Activated CD8-positive, alpha-beta memory T cell treated with anti-CD3 and anti-CD28 coated beads, Interleukin-2, amount 10 ng/mL, durations not matched to agents 7 days and 5 days (primary cell): ENCODE measurements around the gene TRAF5. TPM values are rescaled to one million over a fixed set of nuclear protein-coding genes. Genes with fewer than 3 reads are reported as not detected.
"Not testable (repeated sequence)": the region's sequence is repeated elsewhere in the genome, so short reads cannot be mapped to it uniquely, and the experiment has no call there.

ENCODE experiments used
- ATAC-seq: fragments of 150-1000 bp; cut with Tn5 transposase; one replicate; pipeline ENCODE4 v1.10.0; 2021; ENCODE audit warnings: moderate library complexity
- CTCF ChIA-PET: fragments of 350-600 bp; sonication (Branson Sonifier 250); formaldehyde crosslinking; loops from one replicate; lab custom pipeline; 2021; ENCODE audit warnings: antibody characterized with exemption; lab: Charles Lee
- DNase-seq: peaks from one replicate; pipeline ENCODE4 v3.0.0-alpha.2; 2020
- H3K27ac Mint-ChIP-seq: one replicate; pipeline ENCODE4 v1.8.0; 2021; ENCODE audit warnings: mild to moderate bottlenecking, mixed read lengths
- H3K27me3 Mint-ChIP-seq: one replicate; pipeline ENCODE4 v1.8.0; 2021; ENCODE audit warnings: mixed read lengths
- H3K36me3 Mint-ChIP-seq: one replicate; pipeline ENCODE4 v1.8.0; 2021; ENCODE audit warnings: mild to moderate bottlenecking, mixed read lengths
- H3K4me1 Mint-ChIP-seq: one replicate; pipeline ENCODE4 v1.8.0; 2021; ENCODE audit warnings: mixed read lengths
- H3K4me3 Mint-ChIP-seq: one replicate; pipeline ENCODE4 v1.8.0; 2021; ENCODE audit warnings: mild to moderate bottlenecking, moderate library complexity, mixed read lengths
- H3K9me3 Mint-ChIP-seq: one replicate; pipeline ENCODE4 v1.8.0; 2022; ENCODE audit warnings: low read depth, mixed read lengths
- total RNA-seq, 2 experiments: library from RNA; stranded (reverse); gene quantifications; one replicate each; pipeline ENCODE4 v1.2.3, GENCODE V29; 2021

Gene TRAF5
- total RNA-seq, 2 experiments from 2014 or later, result 49.7 to 63.2 TPM

- H3K27ac Mint-ChIP-seq, result no peak overlapping the region
- peaks cover 1% of the 10 kb centered on the region for H3K36me3 Mint-ChIP-seq
- CTCF ChIA-PET, result no interaction called here
- H3K4me3 Mint-ChIP-seq, result no peak overlapping the region
- H3K4me1 Mint-ChIP-seq, result peaks cover 24% of the 10 kb centered on the region
- ATAC-seq (no peak), DNase-seq (no peak)
- H3K9me3 Mint-ChIP-seq, result no peaks in the 10 kb centered on the region
- H3K27me3 Mint-ChIP-seq, result no peaks in the 10 kb centered on the region
These were observed 6.7 kb upstream of the TRAF5 start for GRCh38 chr1:211319892-211320291.

DNA sequence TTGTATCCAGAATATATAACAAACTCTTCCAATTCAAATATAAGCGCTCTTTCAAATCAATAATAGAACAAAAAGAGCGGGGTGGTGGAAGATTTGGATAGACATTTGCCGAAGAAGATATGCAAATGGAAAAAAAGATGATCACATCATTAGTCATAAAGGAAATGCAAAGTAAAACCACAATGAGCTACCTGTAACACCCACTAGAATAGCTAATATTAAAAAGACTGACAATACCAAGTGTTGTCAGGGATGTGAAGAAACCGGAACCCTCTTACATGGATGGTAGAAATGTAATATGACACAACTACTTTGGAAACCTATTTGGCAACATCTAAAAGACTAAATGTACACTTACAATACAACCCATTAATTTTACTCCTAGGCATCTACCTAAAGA is 5.7 kb upstream of the TRAF5 start:
- no peak overlapping the region for H3K4me3 Mint-ChIP-seq
- H3K27me3 Mint-ChIP-seq, result no peaks in the 10 kb centered on the region
- CTCF ChIA-PET, result interaction anchor here (0.9 to 4.2 kb wide), 5 partner anchors 9 to 157 kb away, joined by 3 to 44 read pairs (median 7); no protein-coding TSS in a partner anchor
- ATAC-seq (peak; percentile 43), DNase-seq (no peak)
- H3K9me3 Mint-ChIP-seq, result no peaks in the 10 kb centered on the region
- peaks cover 1% of the 10 kb centered on the region for H3K36me3 Mint-ChIP-seq
- H3K27ac Mint-ChIP-seq, result no peak overlapping the region
- peaks cover 32% of the 10 kb centered on the region for H3K4me1 Mint-ChIP-seq

DNA sequence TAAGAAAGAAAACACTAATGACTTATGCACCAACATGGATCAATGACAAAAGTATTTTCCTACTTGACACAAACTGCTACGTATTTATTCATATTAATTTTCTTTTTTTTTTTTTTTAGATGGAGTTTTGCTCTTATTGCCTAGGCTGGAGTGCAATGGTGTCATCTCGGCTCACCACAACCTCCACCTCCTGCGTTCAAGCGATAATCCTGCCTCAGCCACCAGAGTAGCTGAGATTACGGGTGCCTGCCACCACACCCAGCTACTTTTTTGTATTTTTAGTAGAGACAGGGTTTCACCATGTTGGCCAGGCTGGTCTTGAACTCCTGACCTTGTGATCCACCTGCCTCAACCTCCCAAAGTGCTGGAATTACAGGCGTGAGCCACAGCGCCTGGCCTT is 5.0 kb upstream of the TRAF5 start:
- H3K4me1 Mint-ChIP-seq, result peaks cover 36% of the 10 kb centered on the region
- H3K36me3 Mint-ChIP-seq, DNase-seq, H3K4me3 Mint-ChIP-seq, H3K27me3 Mint-ChIP-seq, H3K27ac Mint-ChIP-seq, H3K9me3 Mint-ChIP-seq, ATAC-seq: not testable (repeated sequence)
- CTCF ChIA-PET, result interaction anchor here (0.9 to 9.8 kb wide), 6 partner anchors 11 to 191 kb away, joined by 4 to 85 read pairs (median 19); no protein-coding TSS in a partner anchor

- DNase-seq (peak; percentile 84), ATAC-seq (peak; percentile 63)
- CTCF ChIA-PET, result interaction anchor here (0.7 to 9.8 kb wide), 34 partner anchors 8 to 336 kb away, joined by 3 to 85 read pairs (median 5); partner anchors contain the start of gene KCNH1
- Mint-ChIP-seq H3K9me3 (no peaks in the 10 kb centered on the region), H3K27me3 (no peaks in the 10 kb centered on the region), H3K27ac (no peak overlapping the region), H3K36me3 (peaks cover 3% of the 10 kb centered on the region), H3K4me3 (no peak overlapping the region), H3K4me1 (peaks cover 43% of the 10 kb centered on the region)
These were observed 3.2 kb upstream of the TRAF5 start for GRCh38 chr1:211323156-211324063.

- no peaks in the 10 kb centered on the region for H3K27me3 Mint-ChIP-seq
- peaks cover 60% of the 10 kb centered on the region for H3K4me1 Mint-ChIP-seq
- CTCF ChIA-PET, result interaction anchor here (0.6 to 9.8 kb wide), 4 partner anchors 29 to 187 kb away, joined by 3 to 85 read pairs (median 11); no protein-coding TSS in a partner anchor
- no peak for DNase-seq
- no peaks in the 10 kb centered on the region for H3K9me3 Mint-ChIP-seq
- no peak for ATAC-seq
- peak overlapping the region; percentile 32 for H3K27ac Mint-ChIP-seq
- peak overlapping the region; percentile 35 for H3K4me3 Mint-ChIP-seq
- peaks cover 8% of the 10 kb centered on the region for H3K36me3 Mint-ChIP-seq
These were observed 1.4 kb upstream of the TRAF5 start for GRCh38 chr1:211324992-211325775.

- ATAC-seq, result no peak
- CTCF ChIA-PET, result interaction anchor here (0.7 to 9.8 kb wide), 8 partner anchors 9 to 186 kb away, joined by 3 to 85 read pairs (median 7); no protein-coding TSS in a partner anchor
- H3K36me3 Mint-ChIP-seq, result peaks cover 15% of the 10 kb centered on the region
- DNase-seq, result no peak
- no peaks in the 10 kb centered on the region for H3K27me3 Mint-ChIP-seq
- peak overlapping the region; percentile 83 for H3K4me3 Mint-ChIP-seq
- H3K27ac Mint-ChIP-seq, result peak overlapping the region; percentile 93
- no peaks in the 10 kb centered on the region for H3K9me3 Mint-ChIP-seq
- peaks cover 64% of the 10 kb centered on the region for H3K4me1 Mint-ChIP-seq
These were observed 499 bp upstream of the TRAF5 start for GRCh38 chr1:211326140-211326527.

DNA sequence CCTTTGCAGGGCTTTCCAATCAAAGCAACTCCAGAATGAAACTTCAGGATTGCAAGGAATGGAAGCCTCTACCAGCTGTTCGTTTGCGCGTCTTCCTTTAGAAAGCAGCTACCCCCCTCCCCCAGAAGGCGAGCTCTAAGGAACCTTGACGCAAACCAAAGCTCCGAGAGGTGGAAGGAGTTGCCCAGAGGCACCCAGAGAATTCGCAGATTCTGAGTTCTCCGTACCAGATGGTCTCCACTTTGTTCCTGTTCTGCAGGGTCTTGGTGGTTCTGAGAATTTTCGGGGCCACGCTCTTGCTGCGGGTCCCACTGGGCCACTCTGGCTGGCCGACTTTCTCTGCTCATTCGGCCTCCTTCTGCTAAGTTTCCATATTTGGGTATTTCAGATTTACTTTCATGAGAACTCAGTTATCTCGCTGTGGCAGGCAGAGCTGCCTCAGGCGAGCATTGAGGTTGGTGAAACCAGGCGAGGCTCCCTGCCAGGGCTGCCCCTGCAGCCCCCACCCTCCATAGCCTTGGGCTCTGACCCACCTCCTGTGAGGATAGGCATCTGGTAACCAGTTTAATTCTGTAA is 801 bp downstream of the TRAF5 start:
- Mint-ChIP-seq H3K9me3 (no peaks in the 10 kb centered on the region), H3K4me1 (peaks cover 71% of the 10 kb centered on the region), H3K27ac (peak overlapping the region; percentile 91), H3K36me3 (peaks cover 17% of the 10 kb centered on the region), H3K4me3 (peak overlapping the region; percentile 85), H3K27me3 (no peaks in the 10 kb centered on the region)
- ATAC-seq, result peak; percentile 21
- DNase-seq, result peak; percentile 59
- CTCF ChIA-PET, result interaction anchor here (0.8 to 9.8 kb wide), 15 partner anchors 9 to 185 kb away, joined by 3 to 85 read pairs (median 5); no protein-coding TSS in a partner anchor

DNA sequence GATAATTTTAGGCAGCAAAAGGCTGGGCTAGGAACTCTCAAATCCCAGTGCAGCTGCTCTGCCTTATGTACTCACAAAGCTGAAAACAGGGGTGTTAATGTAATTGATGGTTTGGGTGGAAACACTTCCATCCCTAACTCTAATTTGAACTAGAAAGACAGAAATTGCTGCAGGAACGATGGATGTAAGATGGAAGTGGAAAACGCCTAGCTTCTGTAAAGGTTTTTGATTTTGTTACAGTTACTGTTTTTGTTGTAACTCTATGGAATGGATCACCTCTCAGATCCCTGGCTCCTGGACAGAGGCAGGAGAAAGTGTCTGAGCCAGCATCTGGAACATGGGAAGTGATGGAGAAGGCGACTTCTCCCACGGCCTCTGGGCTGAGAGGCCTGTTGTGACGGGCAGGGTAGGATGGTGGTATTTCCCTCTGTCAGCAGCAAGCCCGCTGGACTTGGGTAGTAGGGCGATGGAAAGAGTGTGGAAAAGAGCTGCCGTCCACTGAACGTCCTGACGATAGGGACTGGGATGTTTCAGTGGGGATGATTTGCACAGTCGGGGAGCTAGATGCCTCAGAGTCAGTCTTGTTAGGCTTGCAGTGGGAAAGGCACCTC is 1.6 kb downstream of the TRAF5 start:
- Mint-ChIP-seq H3K4me3 (peak overlapping the region; percentile 85), H3K36me3 (peaks cover 17% of the 10 kb centered on the region), H3K27ac (peak overlapping the region; percentile 91), H3K9me3 (no peaks in the 10 kb centered on the region), H3K4me1 (peaks cover 73% of the 10 kb centered on the region), H3K27me3 (no peaks in the 10 kb centered on the region)
- ATAC-seq (no peak), DNase-seq (no peak)
- CTCF ChIA-PET, result interaction anchor here (1.0 to 9.8 kb wide), 19 partner anchors 9 to 324 kb away, joined by 3 to 85 read pairs (median 5); no protein-coding TSS in a partner anchor

GRCh38 chr1:211328866-211329475 is 2.3 kb downstream of the TRAF5 start:
- no peak for ATAC-seq
- Mint-ChIP-seq H3K27me3 (no peaks in the 10 kb centered on the region), H3K36me3 (peaks cover 20% of the 10 kb centered on the region), H3K27ac (peak overlapping the region; percentile 91), H3K4me1 (peaks cover 71% of the 10 kb centered on the region), H3K4me3 (peak overlapping the region; percentile 85), H3K9me3 (no peaks in the 10 kb centered on the region)
- CTCF ChIA-PET, result interaction anchor here (0.7 to 9.8 kb wide), 17 partner anchors 8 to 324 kb away, joined by 3 to 85 read pairs (median 4); partner anchors contain the start of gene SLC30A1
- no peak for DNase-seq

DNA sequence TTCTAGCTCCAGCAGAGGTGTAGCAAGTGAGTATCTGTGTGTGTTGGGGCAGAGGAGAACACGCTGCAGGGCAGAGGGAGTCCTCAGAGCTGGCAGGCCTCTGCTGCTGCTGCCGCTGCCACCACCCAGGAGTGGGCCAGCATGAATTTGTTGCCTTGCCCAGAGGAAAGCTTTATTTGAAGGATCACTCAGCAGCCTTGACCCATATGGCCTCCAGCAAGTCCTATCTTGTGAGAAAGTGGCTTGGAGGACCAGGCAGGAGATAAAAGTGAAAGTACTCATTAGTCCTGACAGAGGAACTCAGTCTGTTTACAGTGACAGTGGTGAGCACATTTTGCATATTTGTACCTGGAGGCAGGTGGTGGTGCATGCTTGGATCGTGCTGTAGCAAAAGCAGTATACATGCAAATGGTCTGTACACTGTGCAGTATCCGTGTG is 3.1 kb downstream of the TRAF5 start:
- ATAC-seq (no peak), DNase-seq (no peak)
- peak overlapping the region; percentile 85 for H3K4me3 Mint-ChIP-seq
- peaks cover 76% of the 10 kb centered on the region for H3K4me1 Mint-ChIP-seq
- peak overlapping the region; percentile 91 for H3K27ac Mint-ChIP-seq
- CTCF ChIA-PET, result interaction anchor here (0.7 to 9.8 kb wide), 11 partner anchors 9 to 323 kb away, joined by 3 to 85 read pairs (median 4); partner anchors contain the start of gene SLC30A1
- no peaks in the 10 kb centered on the region for H3K9me3 Mint-ChIP-seq
- peaks cover 20% of the 10 kb centered on the region for H3K36me3 Mint-ChIP-seq
- H3K27me3 Mint-ChIP-seq, result no peaks in the 10 kb centered on the region

DNA sequence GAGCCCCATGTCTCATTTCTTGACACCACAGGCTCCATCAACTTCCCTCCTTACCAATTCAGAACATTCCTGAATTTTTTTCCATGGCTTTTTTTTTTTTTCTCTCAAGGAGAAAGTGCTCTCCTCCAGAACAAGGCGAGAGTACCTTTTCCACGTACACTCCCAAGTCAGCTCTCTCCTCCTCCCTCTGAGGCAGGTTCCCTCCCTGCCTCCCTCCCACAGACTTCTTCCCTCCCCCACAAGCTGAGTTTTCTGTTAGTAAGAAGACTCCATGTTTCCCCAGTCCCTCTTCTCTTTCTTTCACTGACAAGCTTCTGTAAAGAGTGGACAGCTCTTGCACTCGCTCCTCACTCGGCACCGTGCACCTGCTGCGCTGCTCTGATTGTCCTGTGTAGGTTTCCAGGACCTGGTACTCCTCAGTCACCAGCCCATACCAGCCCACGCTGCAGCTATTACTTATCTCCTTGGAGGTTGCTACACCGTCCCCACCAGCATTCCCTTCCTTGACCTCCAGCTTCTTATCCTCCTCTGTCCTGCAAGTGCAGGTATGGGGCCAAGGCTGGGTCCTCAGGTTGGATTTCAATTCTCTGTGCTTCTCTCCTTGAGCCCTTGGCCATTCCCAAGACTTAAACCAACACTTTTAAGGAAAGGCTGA is 3.8 kb downstream of the TRAF5 start:
- Mint-ChIP-seq H3K27me3 (no peaks in the 10 kb centered on the region), H3K27ac (peak overlapping the region; percentile 91), H3K9me3 (no peaks in the 10 kb centered on the region), H3K4me1 (peaks cover 77% of the 10 kb centered on the region), H3K36me3 (peaks cover 20% of the 10 kb centered on the region), H3K4me3 (peak overlapping the region; percentile 85)
- CTCF ChIA-PET, result interaction anchor here (0.7 to 9.8 kb wide), 4 partner anchors 21 to 182 kb away, joined by 4 to 85 read pairs (median 4); no protein-coding TSS in a partner anchor
- ATAC-seq (no peak), DNase-seq (no peak)
